ENCODE data around the gene TAGLN2.

The TAGLN2 gene

GRCh38 chr1:159890390-159890789 is 34.9 kb downstream of the TAGLN2 start:
- Histone ChIP-seq H3K9me3 (ENCODE audit: control insufficient read depth, low read length) (no peaks in the 10 kb centered on the region), H3K4me1 (ENCODE audit: control insufficient read depth, insufficient read depth, low read length) (peaks cover 13% of the 10 kb centered on the region), H3K4me3 (ENCODE audit: low read length) (no peak overlapping the region), H3K27me3 (replicated peaks; ENCODE audit: control insufficient read depth, insufficient read depth, low read length) (peaks cover 7% of the 10 kb centered on the region), H3K9ac (ENCODE audit: low read length) (peak overlapping the region; percentile 37), H3K36me3 (ENCODE audit: control insufficient read depth, insufficient read depth, low read length, severe bottlenecking) (no peaks in the 10 kb centered on the region)
- DNase-seq (ENCODE audit: low read depth): no peak

DNA sequence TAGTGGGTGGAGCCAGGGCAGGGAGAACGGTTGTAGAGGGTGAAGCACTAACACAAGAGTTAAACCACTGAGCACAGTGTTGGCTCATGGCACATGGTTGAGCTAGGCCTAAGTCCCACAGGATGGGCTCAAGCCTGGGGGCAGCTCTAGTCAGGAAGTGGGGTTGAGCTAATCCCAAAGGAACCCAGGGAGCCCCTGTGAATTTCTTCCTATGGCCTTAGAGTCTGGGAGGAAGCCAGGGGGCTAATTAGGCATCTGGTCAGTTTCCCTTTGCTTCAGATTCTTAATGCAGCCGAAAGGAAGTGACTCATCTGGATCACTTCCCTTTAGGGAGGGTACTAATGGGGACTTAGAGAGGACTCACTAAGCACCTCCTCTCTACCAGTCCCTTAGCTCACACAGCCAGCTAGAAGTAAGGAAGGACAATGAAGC is 35.5 kb downstream of the TAGLN2 start:
- no peaks in the 10 kb centered on the region for H3K9me3 ChIP-seq (ENCODE audit: control insufficient read depth, low read length)
- H3K9ac ChIP-seq (ENCODE audit: low read length): peak overlapping the region; percentile 37
- H3K4me3 ChIP-seq (ENCODE audit: low read length): no peak overlapping the region
- H3K4me1 ChIP-seq (ENCODE audit: control insufficient read depth, insufficient read depth, low read length): peaks cover 13% of the 10 kb centered on the region
- H3K36me3 ChIP-seq (ENCODE audit: control insufficient read depth, insufficient read depth, low read length, severe bottlenecking): no peaks in the 10 kb centered on the region
- peak; percentile 87 for DNase-seq (ENCODE audit: low read depth)
- H3K27me3 ChIP-seq (replicated peaks; ENCODE audit: control insufficient read depth, insufficient read depth, low read length): peaks cover 4% of the 10 kb centered on the region

GRCh38 chr1:159889202-159889601 is 36.1 kb downstream of the TAGLN2 start:
- H3K9me3 ChIP-seq (ENCODE audit: control insufficient read depth, low read length): no peaks in the 10 kb centered on the region
- no peaks in the 10 kb centered on the region for H3K36me3 ChIP-seq (ENCODE audit: control insufficient read depth, insufficient read depth, low read length, severe bottlenecking)
- H3K27me3 ChIP-seq (replicated peaks; ENCODE audit: control insufficient read depth, insufficient read depth, low read length): no peaks in the 10 kb centered on the region
- H3K4me1 ChIP-seq (ENCODE audit: control insufficient read depth, insufficient read depth, low read length): peaks cover 13% of the 10 kb centered on the region
- H3K4me3 ChIP-seq (ENCODE audit: low read length): no peak overlapping the region
- no peak overlapping the region for H3K9ac ChIP-seq (ENCODE audit: low read length)
- DNase-seq (ENCODE audit: low read depth): no peak

GRCh38 chr1:159884296-159884695 is 41.0 kb downstream of the TAGLN2 start:
- H3K4me1 ChIP-seq (ENCODE audit: control insufficient read depth, insufficient read depth, low read length): peaks cover 26% of the 10 kb centered on the region

GRCh38 chr1:159883134-159883533 is 42.2 kb downstream of the TAGLN2 start:
- Histone ChIP-seq H3K36me3 (ENCODE audit: control insufficient read depth, insufficient read depth, low read length, severe bottlenecking) (no peaks in the 10 kb centered on the region), H3K9ac (ENCODE audit: low read length) (no peak overlapping the region), H3K9me3 (ENCODE audit: control insufficient read depth, low read length) (no peaks in the 10 kb centered on the region), H3K27me3 (replicated peaks; ENCODE audit: control insufficient read depth, insufficient read depth, low read length) (no peaks in the 10 kb centered on the region), H3K4me1 (ENCODE audit: control insufficient read depth, insufficient read depth, low read length) (peaks cover 25% of the 10 kb centered on the region), H3K4me3 (ENCODE audit: low read length) (no peak overlapping the region)
- no peak for DNase-seq (ENCODE audit: low read depth)

More at GRCh38 chr1:159884296-159884695, 41.0 kb downstream of the TAGLN2 start:
- Histone ChIP-seq H3K4me3 (ENCODE audit: low read length) (no peak overlapping the region), H3K36me3 (ENCODE audit: control insufficient read depth, insufficient read depth, low read length, severe bottlenecking) (no peaks in the 10 kb centered on the region), H3K9ac (ENCODE audit: low read length) (no peak overlapping the region), H3K27me3 (replicated peaks; ENCODE audit: control insufficient read depth, insufficient read depth, low read length) (no peaks in the 10 kb centered on the region), H3K9me3 (ENCODE audit: control insufficient read depth, low read length) (no peaks in the 10 kb centered on the region)
- no peak for DNase-seq (ENCODE audit: low read depth)

DNA sequence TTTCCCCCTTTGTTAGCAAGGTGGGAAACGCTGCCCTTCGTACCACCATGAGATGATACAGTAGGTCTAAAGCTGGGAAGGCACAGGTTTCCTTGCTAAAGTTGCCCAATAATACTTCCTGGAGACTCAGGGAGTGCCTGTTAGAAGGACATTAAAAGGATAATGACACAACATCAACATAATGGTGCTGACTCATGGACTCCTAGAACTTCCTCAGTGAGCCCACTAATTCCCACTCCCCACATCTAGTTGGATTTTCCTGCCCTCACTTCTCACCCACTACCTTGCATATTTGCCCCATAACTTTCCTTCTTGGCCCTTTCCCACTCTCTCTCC is 42.8 kb downstream of the TAGLN2 start:
- no peaks in the 10 kb centered on the region for H3K36me3 ChIP-seq (ENCODE audit: control insufficient read depth, insufficient read depth, low read length, severe bottlenecking)
- H3K9me3 ChIP-seq (ENCODE audit: control insufficient read depth, low read length): no peaks in the 10 kb centered on the region
- H3K27me3 ChIP-seq (replicated peaks; ENCODE audit: control insufficient read depth, insufficient read depth, low read length): no peaks in the 10 kb centered on the region
- H3K4me3 ChIP-seq (ENCODE audit: low read length): no peak overlapping the region
- H3K9ac ChIP-seq (ENCODE audit: low read length): no peak overlapping the region
- DNase-seq (ENCODE audit: low read depth): peak; percentile 14
- peaks cover 25% of the 10 kb centered on the region for H3K4me1 ChIP-seq (ENCODE audit: control insufficient read depth, insufficient read depth, low read length)

- no peaks in the 10 kb centered on the region for H3K9me3 ChIP-seq (ENCODE audit: control insufficient read depth, low read length)
- H3K4me3 ChIP-seq (ENCODE audit: low read length): no peak overlapping the region
- H3K9ac ChIP-seq (ENCODE audit: low read length): no peak overlapping the region
- DNase-seq (ENCODE audit: low read depth): peak; percentile 64
- peaks cover 25% of the 10 kb centered on the region for H3K4me1 ChIP-seq (ENCODE audit: control insufficient read depth, insufficient read depth, low read length)
- H3K36me3 ChIP-seq (ENCODE audit: control insufficient read depth, insufficient read depth, low read length, severe bottlenecking): no peaks in the 10 kb centered on the region
- no peaks in the 10 kb centered on the region for H3K27me3 ChIP-seq (replicated peaks; ENCODE audit: control insufficient read depth, insufficient read depth, low read length)
Observed at GRCh38 chr1:159881622-159882526, 43.4 kb downstream of the TAGLN2 start.

GRCh38 chr1:159880430-159880829 is 44.9 kb downstream of the TAGLN2 start:
- no peak for DNase-seq (ENCODE audit: low read depth)
- no peak overlapping the region for H3K4me3 ChIP-seq (ENCODE audit: low read length)
- H3K9me3 ChIP-seq (ENCODE audit: control insufficient read depth, low read length): no peaks in the 10 kb centered on the region
- no peak overlapping the region for H3K9ac ChIP-seq (ENCODE audit: low read length)
- H3K27me3 ChIP-seq (replicated peaks; ENCODE audit: control insufficient read depth, insufficient read depth, low read length): no peaks in the 10 kb centered on the region
- H3K4me1 ChIP-seq (ENCODE audit: control insufficient read depth, insufficient read depth, low read length): peaks cover 25% of the 10 kb centered on the region
- no peaks in the 10 kb centered on the region for H3K36me3 ChIP-seq (ENCODE audit: control insufficient read depth, insufficient read depth, low read length, severe bottlenecking)

DNA sequence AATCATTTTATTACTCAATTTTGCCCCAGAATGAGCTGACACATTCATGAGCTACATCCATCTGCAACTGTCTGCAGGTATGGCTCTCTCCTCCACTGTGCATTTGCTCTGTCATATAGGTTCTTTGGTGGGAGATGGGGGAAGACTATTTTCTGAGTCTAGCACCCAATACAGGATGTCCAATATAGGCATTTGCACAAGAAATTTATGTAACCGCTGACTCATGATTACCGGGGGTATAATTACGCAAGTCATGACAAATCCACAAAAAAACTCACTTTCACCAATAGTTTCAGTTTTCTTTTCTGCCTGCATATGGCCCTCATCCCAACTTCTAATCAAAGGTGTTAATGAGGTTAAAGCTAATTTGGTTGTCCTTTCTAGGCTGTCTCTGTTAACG is 45.3 kb downstream of the TAGLN2 start:
- Histone ChIP-seq H3K4me1 (ENCODE audit: control insufficient read depth, insufficient read depth, low read length) (peaks cover 25% of the 10 kb centered on the region), H3K27me3 (replicated peaks; ENCODE audit: control insufficient read depth, insufficient read depth, low read length) (no peaks in the 10 kb centered on the region), H3K4me3 (ENCODE audit: low read length) (no peak overlapping the region), H3K9ac (ENCODE audit: low read length) (no peak overlapping the region), H3K36me3 (ENCODE audit: control insufficient read depth, insufficient read depth, low read length, severe bottlenecking) (no peaks in the 10 kb centered on the region), H3K9me3 (ENCODE audit: control insufficient read depth, low read length) (no peaks in the 10 kb centered on the region)
- DNase-seq (ENCODE audit: low read depth): peak; percentile 81

- Histone ChIP-seq H3K4me3 (ENCODE audit: low read length) (no peak overlapping the region), H3K27me3 (replicated peaks; ENCODE audit: control insufficient read depth, insufficient read depth, low read length) (no peaks in the 10 kb centered on the region), H3K9me3 (ENCODE audit: control insufficient read depth, low read length) (no peaks in the 10 kb centered on the region), H3K36me3 (ENCODE audit: control insufficient read depth, insufficient read depth, low read length, severe bottlenecking) (no peaks in the 10 kb centered on the region), H3K9ac (ENCODE audit: low read length) (no peak overlapping the region), H3K4me1 (ENCODE audit: control insufficient read depth, insufficient read depth, low read length) (peaks cover 25% of the 10 kb centered on the region)
- no peak for DNase-seq (ENCODE audit: low read depth)
Observed at GRCh38 chr1:159879136-159879535, 46.2 kb downstream of the TAGLN2 start.

GRCh38 chr1:159877695-159878444 is 47.4 kb downstream of the TAGLN2 start:
- Histone ChIP-seq H3K9me3 (ENCODE audit: control insufficient read depth, low read length) (no peaks in the 10 kb centered on the region), H3K4me1 (ENCODE audit: control insufficient read depth, insufficient read depth, low read length) (peaks cover 25% of the 10 kb centered on the region), H3K36me3 (ENCODE audit: control insufficient read depth, insufficient read depth, low read length, severe bottlenecking) (no peaks in the 10 kb centered on the region), H3K9ac (ENCODE audit: low read length) (no peak overlapping the region), H3K27me3 (replicated peaks; ENCODE audit: control insufficient read depth, insufficient read depth, low read length) (no peaks in the 10 kb centered on the region), H3K4me3 (ENCODE audit: low read length) (no peak overlapping the region)
- no peak for DNase-seq (ENCODE audit: low read depth)

All from adipocyte (in vitro differentiated cells).